ENCODE data around the gene STAT5B. TPM values are rescaled to one million over a fixed set of nuclear protein-coding genes. Genes with fewer than 3 reads are reported as not detected.

The STAT5B gene
- total and polyA plus RNA-seq, 2 of the 8 experiments (the other 6 are each of a cell fraction or from before 2014, with no cell fraction given), result 35.3 to 52.6 TPM

GRCh38 chr17:42290577-42290976, 14.4 kb upstream of the STAT5B start (continued):
- TF ChIP-seq RNF2 (IDR thresholded peaks at IDR 0.05; ENCODE audit: borderline replicate concordance, low read depth, low read length, missing control alignments, poor library complexity, severe bottlenecking) (no peak), CREB1 (IDR thresholded peaks at IDR 0.05) (no peak), KDM1A (IDR thresholded peaks at IDR 0.05; ENCODE audit: borderline replicate concordance, low read length) (no peak), MAX (IDR thresholded peaks at IDR 0.05) (no peak), TEAD4 (IDR thresholded peaks at IDR 0.05; ENCODE audit: low read depth, low read length) (no peak), SP1 (IDR thresholded peaks at IDR 0.05; ENCODE audit: low read depth, low read length) (no peak), SP2 (IDR thresholded peaks at IDR 0.05; ENCODE audit: low read length) (no peak), ATF3 (IDR thresholded peaks at IDR 0.05; ENCODE audit: insufficient read depth, low read depth, low read length) (no peak), SIX5 (IDR thresholded peaks at IDR 0.05; ENCODE audit: low read depth, low read length) (no peak), CTBP2 (IDR thresholded peaks at IDR 0.05; ENCODE audit: borderline replicate concordance, insufficient read depth, insufficient read length, low read length) (no peak)

Measured in H1 (cell line).